Measurements from ENCODE around the gene SPIN1.

- TF ChIP-seq POLR2AphosphoS5 (IDR thresholded peaks at IDR 0.05; ENCODE audit: low read depth, low read length) (no peak), TCF7L2 (IDR thresholded peaks at IDR 0.05; ENCODE audit: low read depth, low read length) (no peak), CTCF (IDR thresholded peaks at IDR 0.05) (no peak), REST (IDR thresholded peaks at IDR 0.05; ENCODE audit: insufficient read depth in 1 of 2, low read depth in 2 of 2, low read length in 1 of 2) (no peak), SIN3A (IDR thresholded peaks at IDR 0.05; ENCODE audit: borderline replicate concordance, insufficient read depth, low read depth, low read length) (no peak)
These were observed 50.6 kb downstream of the SPIN1 start for GRCh38 chr9:88438811-88439210.
